Measurements from ENCODE around the gene MED1. TPM values are rescaled to one million over a fixed set of nuclear protein-coding genes. Genes with fewer than 3 reads are reported as not detected.

The MED1 gene
- total and polyA plus RNA-seq, 8 donors = 5.1 to 48.7 (median 12.5) TPM

DNA sequence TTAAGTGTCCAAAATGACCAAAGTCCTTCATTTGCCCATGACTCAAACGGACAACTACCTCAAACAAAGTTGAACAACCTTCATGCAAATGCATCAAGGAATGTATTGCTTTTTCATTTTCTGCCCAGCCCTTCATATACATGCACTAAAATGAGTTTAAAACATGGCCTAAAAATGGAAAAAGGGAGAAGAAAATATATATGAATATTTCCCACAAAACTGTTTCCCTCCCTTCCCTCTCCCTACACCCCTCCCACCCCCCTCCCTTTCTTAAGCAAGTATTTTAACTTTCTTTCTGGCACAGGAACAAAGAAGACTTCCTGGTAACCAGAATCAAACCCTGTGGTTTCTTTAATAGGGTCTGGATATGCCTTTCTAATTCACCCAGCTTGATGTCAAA is 44.1 kb downstream of the MED1 start:
- 55 to 77% (median 59%) methylated on average over 1 of the region's 1 CpG for WGBS, 5 donors
- Histone ChIP-seq H3K9me3 (no peaks in the 10 kb centered on the region), H3K27ac (no peak overlapping the region), H3K4me3 (no peak overlapping the region), H3K27me3 (no peaks in the 10 kb centered on the region), H3K36me3 (peaks cover 29 to 76% (median 70%) of the 10 kb centered on the region in 4 donors), H3K4me1 (peaks cover 0 to 6% (median 5%) of the 10 kb centered on the region in 4 donors)
- intact Hi-C loops (cut with DNase I; ENCODE audit: low total_unique reads) = no loop called here
- no peak for TF ChIP-seq POLR2AphosphoS5 (IDR thresholded peaks at IDR 0.05)
- TF ChIP-seq EP300 (IDR thresholded peaks at IDR 0.05) = no peak
- TF ChIP-seq POLR2A (IDR thresholded peaks at IDR 0.05) = no peak
- TF ChIP-seq, protein P1, sequence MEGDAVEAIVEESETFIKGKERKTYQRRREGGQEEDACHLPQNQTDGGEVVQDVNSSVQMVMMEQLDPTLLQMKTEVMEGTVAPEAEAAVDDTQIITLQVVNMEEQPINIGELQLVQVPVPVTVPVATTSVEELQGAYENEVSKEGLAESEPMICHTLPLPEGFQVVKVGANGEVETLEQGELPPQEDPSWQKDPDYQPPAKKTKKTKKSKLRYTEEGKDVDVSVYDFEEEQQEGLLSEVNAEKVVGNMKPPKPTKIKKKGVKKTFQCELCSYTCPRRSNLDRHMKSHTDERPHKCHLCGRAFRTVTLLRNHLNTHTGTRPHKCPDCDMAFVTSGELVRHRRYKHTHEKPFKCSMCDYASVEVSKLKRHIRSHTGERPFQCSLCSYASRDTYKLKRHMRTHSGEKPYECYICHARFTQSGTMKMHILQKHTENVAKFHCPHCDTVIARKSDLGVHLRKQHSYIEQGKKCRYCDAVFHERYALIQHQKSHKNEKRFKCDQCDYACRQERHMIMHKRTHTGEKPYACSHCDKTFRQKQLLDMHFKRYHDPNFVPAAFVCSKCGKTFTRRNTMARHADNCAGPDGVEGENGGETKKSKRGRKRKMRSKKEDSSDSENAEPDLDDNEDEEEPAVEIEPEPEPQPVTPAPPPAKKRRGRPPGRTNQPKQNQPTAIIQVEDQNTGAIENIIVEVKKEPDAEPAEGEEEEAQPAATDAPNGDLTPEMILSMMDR (IDR thresholded peaks at IDR 0.05) = no peak
- DNase-seq = no peak

- 52 to 68% (median 60%) methylated on average over 1 of the region's 1 CpG for WGBS, 5 donors
- intact Hi-C loops (cut with DNase I; ENCODE audit: low total_unique reads) = no loop called here
- peaks cover 24 to 61% (median 55%) of the 10 kb centered on the region in 4 donors for H3K36me3 ChIP-seq
Observed at GRCh38 chr17:39405436-39405835, 45.6 kb downstream of the MED1 start.

DNA sequence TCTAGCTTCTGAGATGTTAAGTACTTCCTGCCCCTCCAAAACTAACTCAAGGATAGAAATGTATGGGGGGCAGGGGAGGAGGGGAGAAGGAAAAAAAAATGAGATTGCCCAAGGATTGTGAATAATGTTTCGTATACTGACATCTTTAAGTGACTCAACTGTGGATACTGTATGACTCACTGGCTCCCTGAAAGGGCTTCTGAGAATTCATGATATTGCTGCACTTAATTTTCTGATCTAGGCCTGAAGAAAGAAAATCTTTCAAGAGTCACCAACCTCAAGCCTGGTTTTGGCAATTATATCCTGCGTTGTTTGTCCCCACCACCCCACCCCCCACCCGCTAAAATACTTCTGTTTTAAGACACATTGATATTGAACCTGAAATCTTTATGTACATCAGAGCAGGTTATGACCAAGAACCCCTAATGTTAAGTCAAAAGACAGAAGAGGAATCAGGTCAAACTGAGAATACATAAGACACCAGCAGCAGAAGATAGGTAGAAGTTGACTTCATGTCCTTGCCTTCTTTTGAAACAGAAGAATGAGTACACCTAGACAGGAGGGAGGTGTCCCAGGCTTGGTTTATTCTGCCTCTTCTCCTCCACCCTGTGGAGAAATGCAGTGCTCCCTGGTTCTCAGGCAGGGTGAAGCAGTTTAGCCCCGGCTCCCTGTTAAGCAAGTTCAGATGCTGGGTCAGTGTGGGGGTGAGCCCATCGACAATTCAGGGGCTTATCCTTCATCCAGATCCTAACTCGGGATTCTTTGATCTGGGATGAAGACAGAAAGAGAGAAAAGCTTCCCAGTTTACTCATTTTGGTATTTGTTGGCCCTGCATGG is 46.3 kb downstream of the MED1 start:
- no peaks in the 10 kb centered on the region for H3K27me3 ChIP-seq
- no peak overlapping the region for H3K4me3 ChIP-seq
- WGBS, 5 donors = 75 to 82% (median 78%) methylated on average over 6 of the region's 6 CpGs
- no peaks in the 10 kb centered on the region for H3K9me3 ChIP-seq
- H3K4me1 ChIP-seq = peaks cover 6 to 19% (median 18%) of the 10 kb centered on the region in 4 donors
- TF ChIP-seq EP300 (IDR thresholded peaks at IDR 0.05) = no peak
- TF ChIP-seq, protein P1 (IDR thresholded peaks at IDR 0.05) = no peak
- TF ChIP-seq POLR2A (IDR thresholded peaks at IDR 0.05) = no peak
- TF ChIP-seq POLR2AphosphoS5 (IDR thresholded peaks at IDR 0.05) = no peak
- intact Hi-C loops (cut with DNase I; ENCODE audit: low total_unique reads) = no loop called here
- H3K36me3 ChIP-seq = peaks cover 17 to 54% (median 48%) of the 10 kb centered on the region in 4 donors
- no peak for DNase-seq
- H3K27ac ChIP-seq = peak overlapping the region in 1 of 5 donors; percentile 65

More at GRCh38 chr17:39405436-39405835, 45.6 kb downstream of the MED1 start:
- TF ChIP-seq EP300 (IDR thresholded peaks at IDR 0.05) (no peak), POLR2AphosphoS5 (IDR thresholded peaks at IDR 0.05) (no peak)
- TF ChIP-seq, protein P1 (IDR thresholded peaks at IDR 0.05) = no peak
- Histone ChIP-seq H3K27ac (peak overlapping the region in 1 of 5 donors; percentile 65), H3K9me3 (no peaks in the 10 kb centered on the region), H3K4me1 (peaks cover 0 to 13% (median 11%) of the 10 kb centered on the region in 4 donors), H3K27me3 (no peaks in the 10 kb centered on the region), H3K4me3 (no peak overlapping the region)
- DNase-seq = no peak

DNA sequence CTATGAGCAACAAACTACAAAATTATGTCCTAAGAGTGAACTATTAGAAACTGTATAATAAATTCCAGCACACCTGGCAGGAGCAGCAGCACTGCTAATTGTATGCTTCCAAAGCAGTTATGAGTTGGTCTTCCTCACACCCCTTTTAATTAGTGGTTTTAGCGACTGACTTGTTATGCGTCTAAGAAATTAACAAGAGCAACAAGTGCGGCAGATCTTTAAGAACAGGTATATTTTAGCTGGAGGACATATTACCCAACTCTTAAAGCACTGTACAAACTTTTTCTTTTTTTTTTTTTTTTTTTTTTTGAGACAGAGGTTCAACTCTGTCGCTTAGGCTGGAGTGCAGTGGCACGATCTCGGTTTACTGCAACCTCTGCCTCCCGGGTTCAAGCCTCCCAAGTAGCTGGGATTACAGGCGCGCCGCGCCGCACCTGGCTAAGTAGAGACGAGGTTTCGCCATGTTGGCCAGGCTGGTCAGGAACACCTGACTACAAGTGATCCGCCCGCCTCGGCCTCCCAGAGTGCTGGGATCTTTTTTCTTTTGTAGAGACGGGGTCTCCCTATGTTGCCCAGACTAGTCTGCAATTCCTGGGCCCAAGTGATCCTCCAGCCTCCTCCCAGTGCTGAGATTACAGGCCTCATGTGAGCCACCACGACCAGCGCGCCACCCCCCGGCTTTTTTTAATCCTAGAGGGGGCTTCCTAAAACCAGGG is 48.0 kb downstream of the MED1 start:
- H3K36me3 ChIP-seq = peaks cover 4 to 37% (median 31%) of the 10 kb centered on the region in 4 donors
- H3K27ac ChIP-seq = no peak overlapping the region
- WGBS, 5 donors = 57 to 70% (median 62%) methylated on average over 18 to 22 of the region's 22 CpGs
- H3K27me3 ChIP-seq = no peaks in the 10 kb centered on the region
- no peak for DNase-seq
- H3K4me1 ChIP-seq = peaks cover 12 to 35% (median 30%) of the 10 kb centered on the region in 4 donors
- no peak for TF ChIP-seq POLR2AphosphoS5 (IDR thresholded peaks at IDR 0.05)
- no peak for TF ChIP-seq POLR2A (IDR thresholded peaks at IDR 0.05)
- TF ChIP-seq EP300 (IDR thresholded peaks at IDR 0.05) = no peak
- TF ChIP-seq, protein P1 (IDR thresholded peaks at IDR 0.05) = no peak
- H3K9me3 ChIP-seq = no peaks in the 10 kb centered on the region
- no peak overlapping the region for H3K4me3 ChIP-seq
- intact Hi-C loops (cut with DNase I; ENCODE audit: low total_unique reads) = no loop called here

Measured in stomach (tissue), 9 donors.